Fibroblast of lung (primary cell): ENCODE data around the gene SLC39A5. TPM values are rescaled to one million over a fixed set of nuclear protein-coding genes. Genes with fewer than 3 reads are reported as not detected.

Source experiments
- DNase-seq, 2 donors: peaks; one replicate each; pipeline versions ENCODE4 v3.0.0 to v3.0.0-alpha.2; 2010; ENCODE audit warnings: low read depth in 2 of 2
- H2AFZ ChIP-seq: 2 replicates; pipeline ENCODE4 v1.5.1; 2012; ENCODE audit warnings: low read length, control low read depth, inconsistent platforms
- H3K27ac ChIP-seq: 2 replicates; pipeline ENCODE4 v1.5.1; 2011; ENCODE audit warnings: low read length, control low read depth; ENCODE audit not compliant: insufficient read depth
- H3K27me3 ChIP-seq: 2 replicates; pipeline ENCODE4 v1.5.1; 2011; ENCODE audit warnings: mild to moderate bottlenecking, low read length; ENCODE audit not compliant: control insufficient read depth, insufficient read depth
- H3K36me3 ChIP-seq: 2 replicates; pipeline ENCODE4 v1.5.1; 2011; ENCODE audit warnings: low read length; ENCODE audit not compliant: control insufficient read depth, insufficient read depth
- H3K4me1 ChIP-seq: 2 replicates; pipeline ENCODE4 v1.5.1; 2011; ENCODE audit warnings: low read length; ENCODE audit not compliant: control insufficient read depth, insufficient read depth; ENCODE audit errors: extremely low read depth
- H3K4me2 ChIP-seq: 2 replicates; pipeline ENCODE4 v1.5.1; 2011; ENCODE audit warnings: low read length, control low read depth; ENCODE audit not compliant: insufficient read depth; ENCODE audit errors: extremely low read depth
- H3K4me3 ChIP-seq, 4 experiments: fragments of 200-600 bp in 1 of 4; sonication (generic) in 1 of 4; replicated peaks in 1 of 4; 2 replicates each; pipeline ENCODE4 v1.5.1; 2011 to 2016; ENCODE audit warnings: low read length in 4 of 4, low read depth in 3 of 4, mild to moderate bottlenecking in 3 of 4, control low read depth in 2 of 4, inconsistent platforms in 1 of 4, mixed read lengths in 1 of 4; ENCODE audit not compliant: insufficient read depth in 1 of 4; ENCODE audit errors: control extremely low read depth in 1 of 4
- H3K79me2 ChIP-seq: 2 replicates; pipeline ENCODE4 v1.5.1; 2012; ENCODE audit warnings: mild to moderate bottlenecking, low read length, inconsistent platforms; ENCODE audit not compliant: control insufficient read depth, insufficient read depth
- H3K9ac ChIP-seq: 2 replicates; pipeline ENCODE4 v1.5.1; 2011; ENCODE audit warnings: mild to moderate bottlenecking, low read length, control low read depth; ENCODE audit not compliant: insufficient read depth
- H3K9me3 ChIP-seq: 2 replicates; pipeline ENCODE4 v1.5.1; 2012; ENCODE audit warnings: low read depth, low read length; ENCODE audit not compliant: control insufficient read depth, insufficient read depth
- H4K20me1 ChIP-seq: 2 replicates; pipeline ENCODE4 v1.5.1; 2011; ENCODE audit warnings: low read length; ENCODE audit not compliant: control insufficient read depth, insufficient read depth; ENCODE audit errors: extremely low read depth
- EZH2 ChIP-seq: IDR thresholded peaks from 2 replicates; pipeline ENCODE4 v1.5.1; 2012; ENCODE audit warnings: low read length, control low read depth, mild to moderate bottlenecking; ENCODE audit errors: missing control alignments
- polyA plus RNA-seq, 2 donors: library from polyadenylated mRNA; depleted of rRNA in 1 of 2; stranded (reverse) in 1 of 2; unstranded in 1 of 2; fragments of >200 nt; gene quantifications; 2 replicates each; pipeline ENCODE4 v1.2.1, GENCODE V29; 2011 to 2012; ENCODE audit warnings: missing spikeins in 1 of 2
- total RNA-seq: library from RNA; depleted of rRNA; stranded (reverse); fragments of >200 nt; gene quantifications from 2 replicates; pipeline ENCODE4 v1.2.1, GENCODE V29; 2014
- TF ChIP-seq, protein P1 (sequence below), 2 donors: IDR thresholded peaks in 1 of 2; conservative IDR thresholded peaks in 1 of 2; 1 replicate in 1 of 2; 2 replicates in 1 of 2; pipeline ENCODE4 v1.5.1; 2011 to 2012; ENCODE audit warnings: low read length in 2 of 2, control low read depth in 1 of 2, inconsistent platforms in 1 of 2, low read depth in 1 of 2, mild to moderate bottlenecking in 1 of 2

SLC39A5 gene
- total and polyA plus RNA-seq, 2 donors (not counting 1 experiment from before 2014, with no cell fraction given): not detected

DNA sequence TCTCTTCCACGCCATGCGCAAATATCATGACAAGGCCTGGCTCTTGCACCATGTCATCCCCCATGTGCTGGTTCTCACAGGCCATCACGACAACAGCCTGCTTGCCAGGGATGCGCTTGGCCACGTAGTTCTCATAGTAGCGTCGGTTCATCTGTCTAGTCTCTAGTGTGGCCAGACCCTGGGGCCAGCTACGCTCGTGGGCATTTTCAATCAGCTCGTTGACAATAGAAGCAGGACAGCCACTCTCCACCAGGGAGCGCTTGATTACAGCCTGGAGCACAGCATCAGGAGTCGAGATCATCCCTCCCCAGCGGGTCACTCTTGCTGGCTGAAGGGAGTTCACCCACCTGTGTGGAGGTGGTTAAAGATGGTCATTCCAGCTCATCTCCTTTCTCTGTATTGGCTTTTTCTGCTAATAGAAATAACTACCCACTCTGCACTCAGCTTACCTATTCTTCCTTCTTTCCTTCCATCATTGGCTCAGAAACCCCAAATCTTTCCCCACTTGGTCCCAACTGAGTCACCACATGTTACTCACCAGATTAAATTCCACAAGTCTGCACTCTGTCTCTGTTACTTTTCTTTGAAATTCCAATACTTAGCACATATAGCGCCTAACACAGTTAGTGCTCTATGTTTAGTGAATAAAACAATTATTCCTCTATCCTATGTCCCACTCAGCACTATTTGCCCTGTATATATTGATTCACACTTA is 23.2 kb upstream of the SLC39A5 start:
- Histone ChIP-seq H3K4me3 (no peak overlapping the region), H3K9me3 (no peaks in the 10 kb centered on the region), H3K9ac (no peak overlapping the region), H4K20me1 (no peaks in the 10 kb centered on the region), H3K36me3 (peaks cover 28% of the 10 kb centered on the region), H3K4me1 (peaks cover 7% of the 10 kb centered on the region), H2AFZ (no peak overlapping the region), H3K27ac (peak overlapping the region; percentile 47), H3K79me2 (no peaks in the 10 kb centered on the region), H3K27me3 (no peaks in the 10 kb centered on the region), H3K4me2 (no peak overlapping the region)
- peak; percentile 54 to 55 for DNase-seq
- TF ChIP-seq, protein P1, sequence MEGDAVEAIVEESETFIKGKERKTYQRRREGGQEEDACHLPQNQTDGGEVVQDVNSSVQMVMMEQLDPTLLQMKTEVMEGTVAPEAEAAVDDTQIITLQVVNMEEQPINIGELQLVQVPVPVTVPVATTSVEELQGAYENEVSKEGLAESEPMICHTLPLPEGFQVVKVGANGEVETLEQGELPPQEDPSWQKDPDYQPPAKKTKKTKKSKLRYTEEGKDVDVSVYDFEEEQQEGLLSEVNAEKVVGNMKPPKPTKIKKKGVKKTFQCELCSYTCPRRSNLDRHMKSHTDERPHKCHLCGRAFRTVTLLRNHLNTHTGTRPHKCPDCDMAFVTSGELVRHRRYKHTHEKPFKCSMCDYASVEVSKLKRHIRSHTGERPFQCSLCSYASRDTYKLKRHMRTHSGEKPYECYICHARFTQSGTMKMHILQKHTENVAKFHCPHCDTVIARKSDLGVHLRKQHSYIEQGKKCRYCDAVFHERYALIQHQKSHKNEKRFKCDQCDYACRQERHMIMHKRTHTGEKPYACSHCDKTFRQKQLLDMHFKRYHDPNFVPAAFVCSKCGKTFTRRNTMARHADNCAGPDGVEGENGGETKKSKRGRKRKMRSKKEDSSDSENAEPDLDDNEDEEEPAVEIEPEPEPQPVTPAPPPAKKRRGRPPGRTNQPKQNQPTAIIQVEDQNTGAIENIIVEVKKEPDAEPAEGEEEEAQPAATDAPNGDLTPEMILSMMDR (conservative IDR thresholded peaks at IDR 0.05 in 1 of 2, IDR thresholded peaks at IDR 0.05 in 1 of 2; ENCODE audit: low read depth in 1 of 2, low read length in 2 of 2): peak; percentile 55 to 73
- TF ChIP-seq EZH2: no peak

- H2AFZ ChIP-seq: no peak overlapping the region
- peaks cover 7% of the 10 kb centered on the region for H3K4me1 ChIP-seq
- H3K27me3 ChIP-seq: no peaks in the 10 kb centered on the region
- DNase-seq: no peak
- H3K79me2 ChIP-seq: no peaks in the 10 kb centered on the region
- TF ChIP-seq, protein P1 (conservative IDR thresholded peaks at IDR 0.05 in 1 of 2, IDR thresholded peaks at IDR 0.05 in 1 of 2; ENCODE audit: low read depth in 1 of 2, low read length in 2 of 2): no peak
- TF ChIP-seq EZH2: no peak
- H3K9me3 ChIP-seq: no peaks in the 10 kb centered on the region
- H3K9ac ChIP-seq: no peak overlapping the region
- H3K36me3 ChIP-seq: peaks cover 31% of the 10 kb centered on the region
- H4K20me1 ChIP-seq: no peaks in the 10 kb centered on the region
- no peak overlapping the region for H3K27ac ChIP-seq
- H3K4me3 ChIP-seq: no peak overlapping the region
- no peak overlapping the region for H3K4me2 ChIP-seq
These were observed 21.8 kb upstream of the SLC39A5 start for GRCh38 chr12:56208006-56208405.

- DNase-seq: no peak
- TF ChIP-seq EZH2: no peak
- TF ChIP-seq, protein P1 (conservative IDR thresholded peaks at IDR 0.05 in 1 of 2, IDR thresholded peaks at IDR 0.05 in 1 of 2; ENCODE audit: low read depth in 1 of 2, low read length in 2 of 2): no peak
- peaks cover 25% of the 10 kb centered on the region for H3K36me3 ChIP-seq
These were observed 17.5 kb upstream of the SLC39A5 start for GRCh38 chr12:56212361-56212760.

More at GRCh38 chr12:56212361-56212760, 17.5 kb upstream of the SLC39A5 start:
- no peak overlapping the region for H3K4me3 ChIP-seq
- H3K27me3 ChIP-seq: no peaks in the 10 kb centered on the region
- H3K9ac ChIP-seq: no peak overlapping the region
- H3K4me2 ChIP-seq: no peak overlapping the region
- no peaks in the 10 kb centered on the region for H4K20me1 ChIP-seq
- H3K4me1 ChIP-seq: peaks cover 3% of the 10 kb centered on the region
- H3K9me3 ChIP-seq: no peaks in the 10 kb centered on the region
- H3K79me2 ChIP-seq: peaks cover 10% of the 10 kb centered on the region
- no peak overlapping the region for H2AFZ ChIP-seq
- no peak overlapping the region for H3K27ac ChIP-seq
